GM23248 (cell line): ENCODE results near the gene UNC119B.

ENCODE experiments used
- EZH2 ChIP-seq: fragments of 200-600 bp; sonication (generic); IDR thresholded peaks from 2 replicates; pipeline ENCODE4 v1.6.1; 2018; ENCODE audit warnings: antibody characterized with exemption, mild to moderate bottlenecking; ENCODE audit not compliant: insufficient read depth, poor library complexity, severe bottlenecking
- EZH2phosphoT487 ChIP-seq: fragments of 200-600 bp; sonication (generic); IDR thresholded peaks from 2 replicates; pipeline ENCODE4 v1.6.1; 2018; ENCODE audit warnings: antibody characterized with exemption, moderate library complexity, mild to moderate bottlenecking, low read depth; ENCODE audit not compliant: insufficient read depth

GRCh38 chr12:120700886-120701285 lies 9.4 kb upstream of the UNC119B start:
- TF ChIP-seq EZH2 (no peak), EZH2phosphoT487 (no peak)
